HEK293T (cell line): Measurements from ENCODE around the gene ARID3A.

Experiments
- CTCF ChIA-PET: fragments of 350-600 bp; formaldehyde crosslinking; extraction: SDS; loops from one replicate; lab custom pipeline; 2021; ENCODE audit warnings: antibody characterized with exemption, inconsistent platforms; lab: Yijun Ruan, JAX
- POLR2A ChIA-PET: fragments of 350-600 bp; formaldehyde crosslinking; extraction: SDS; loops from one replicate; lab custom pipeline; 2020; ENCODE audit warnings: antibody characterized with exemption, inconsistent platforms; lab: Yijun Ruan, JAX
- DNase-seq: peaks from one replicate; pipeline ENCODE4 v3.0.0; 2012; ENCODE audit warnings: mixed read lengths; ENCODE audit errors: extremely low spot score
- ARNT ChIP-seq: fragments of 450-650 bp; IDR thresholded peaks from 2 replicates; pipeline ENCODE4 v1.6.1; 2017; ENCODE audit warnings: mild to moderate bottlenecking
- BHLHE40 ChIP-seq: fragments of 450-650 bp; IDR thresholded peaks from 2 replicates; pipeline ENCODE4 v1.6.1; 2016; ENCODE audit warnings: mild to moderate bottlenecking, moderate library complexity, borderline replicate concordance
- CTBP1 ChIP-seq: fragments of 450-650 bp; IDR thresholded peaks from 2 replicates; pipeline ENCODE4 v1.6.1; 2016; ENCODE audit warnings: borderline replicate concordance
- ELF4 ChIP-seq: fragments of 450-650 bp; IDR thresholded peaks from 2 replicates; pipeline ENCODE4 v1.6.1; 2017; ENCODE audit warnings: antibody characterized with exemption
- FOXA1 ChIP-seq: fragments of 450-650 bp; IDR thresholded peaks from 2 replicates; pipeline ENCODE4 v1.6.1; 2016; ENCODE audit warnings: mild to moderate bottlenecking
- FOXK2 ChIP-seq: fragments of 450-650 bp; IDR thresholded peaks from 2 replicates; pipeline ENCODE4 v1.6.1; 2016; ENCODE audit warnings: mild to moderate bottlenecking
- FOXM1 ChIP-seq: fragments of 450-650 bp; IDR thresholded peaks from 2 replicates; pipeline ENCODE4 v1.6.1; 2017; ENCODE audit warnings: mild to moderate bottlenecking, borderline replicate concordance
- HDGF ChIP-seq: fragments of 450-650 bp; IDR thresholded peaks from 2 replicates; pipeline ENCODE4 v1.6.1; 2017; ENCODE audit warnings: antibody characterized with exemption, borderline replicate concordance
- L3MBTL2 ChIP-seq: fragments of 450-650 bp; conservative IDR thresholded peaks from 2 replicates; pipeline ENCODE4 v1.6.1; 2016; ENCODE audit warnings: mild to moderate bottlenecking
- LEF1 ChIP-seq: fragments of 450-650 bp; IDR thresholded peaks from 2 replicates; pipeline ENCODE4 v1.6.1; 2017; ENCODE audit warnings: mild to moderate bottlenecking, borderline replicate concordance
- NFRKB ChIP-seq: fragments of 450-650 bp; IDR thresholded peaks from 2 replicates; pipeline ENCODE4 v1.6.1; 2016; ENCODE audit warnings: mild to moderate bottlenecking, moderate library complexity
- PKNOX1 ChIP-seq: fragments of 450-650 bp; IDR thresholded peaks from 2 replicates; pipeline ENCODE4 v1.6.1; 2016
- SP1 ChIP-seq: fragments of 450-650 bp; IDR thresholded peaks from 2 replicates; pipeline ENCODE4 v1.6.1; 2017
- SUZ12 ChIP-seq: fragments of 450-650 bp; IDR thresholded peaks from 2 replicates; pipeline ENCODE4 v1.6.1; 2016; ENCODE audit warnings: mild to moderate bottlenecking
- TARDBP ChIP-seq: fragments of 450-650 bp; IDR thresholded peaks from 2 replicates; pipeline ENCODE4 v1.6.1; 2016
- ZNF384 ChIP-seq: fragments of 450-650 bp; IDR thresholded peaks from 2 replicates; pipeline ENCODE4 v1.6.1; 2016

ARID3A gene

GRCh38 chr19:911197-912033, 14.4 kb upstream of the ARID3A start:
- DNase-seq, result no peak
- TF ChIP-seq TARDBP (no peak), PKNOX1 (no peak), LEF1 (no peak), SUZ12 (no peak), FOXM1 (no peak), ARNT (no peak), CTBP1 (no peak), SP1 (no peak), HDGF (no peak), FOXK2 (no peak), ZNF384 (no peak)
- ChIA-PET POLR2A (no interaction called here), CTCF (no interaction called here)

GRCh38 chr19:912181-913079, 13.4 kb upstream of the ARID3A start:
- ChIA-PET CTCF (no interaction called here), POLR2A (no interaction called here)
- peak; percentile 56 for DNase-seq
- TF ChIP-seq ZNF384 (no peak), BHLHE40 (no peak), FOXM1 (no peak), ARNT (no peak), PKNOX1 (no peak), CTBP1 (no peak), L3MBTL2 (no peak), NFRKB (no peak), LEF1 (no peak), FOXA1 (no peak)

- CTCF ChIA-PET, result no interaction called here
- DNase-seq, result peak; percentile 83
Measured at GRCh38 chr19:913080-913748, 12.6 kb upstream of the ARID3A start, which contains the start of gene R3HDM4. R3HDM4 (minus strand) TSS chr19:913219; CDS start chr19:913157, 62 bp downstream.

GRCh38 chr19:916645-917322, 9.1 kb upstream of the ARID3A start:
- no peak for DNase-seq
- CTCF ChIA-PET, result interaction anchor here (1.0 to 1.1 kb wide), 2 partner anchors 53 to 147 kb away, joined by 3 to 4 read pairs; no protein-coding TSS in a partner anchor
- POLR2A ChIA-PET, result no interaction called here
- TF ChIP-seq ZNF384, result no peak
- TF ChIP-seq ARNT, result no peak
- no peak for TF ChIP-seq FOXK2
- no peak for TF ChIP-seq SUZ12
- no peak for TF ChIP-seq NFRKB
- no peak for TF ChIP-seq PKNOX1
- no peak for TF ChIP-seq SP1
- TF ChIP-seq CTBP1, result no peak
- no peak for TF ChIP-seq HDGF

More at GRCh38 chr19:913080-913748, 12.6 kb upstream of the ARID3A start, which contains the start of gene R3HDM4:
- POLR2A ChIA-PET, result no interaction called here
- no peak for TF ChIP-seq FOXK2
- no peak for TF ChIP-seq NFRKB
- no peak for TF ChIP-seq BHLHE40
- TF ChIP-seq SUZ12, result no peak
- no peak for TF ChIP-seq ARNT
- TF ChIP-seq TARDBP, result no peak
- TF ChIP-seq ZNF384, result no peak
- TF ChIP-seq CTBP1, result no peak
- no peak for TF ChIP-seq FOXA1
- no peak for TF ChIP-seq LEF1
- TF ChIP-seq PKNOX1, result no peak
- no peak for TF ChIP-seq HDGF
- no peak for TF ChIP-seq ELF4
- TF ChIP-seq SP1, result no peak
- TF ChIP-seq FOXM1, result no peak
- no peak; the same call in 1 of the 2 replicates for TF ChIP-seq L3MBTL2
